IPS DF 4.7 (cell line): ENCODE measurements around the gene SLC25A21.
"Not testable (repeated sequence)": the region's sequence is repeated elsewhere in the genome, so short reads cannot be mapped to it uniquely, and the experiment has no call there.

ENCODE experiments used
- DNase-seq: peaks from one replicate; pipeline ENCODE4 v3.0.0-alpha.2; 2013; ENCODE audit warnings: low spot score; ENCODE audit errors: extremely low read depth

Gene SLC25A21

GRCh38 chr14:37186865-37187264 is 14.5 kb upstream of the SLC25A21 start:
- DNase-seq, result no peak

GRCh38 chr14:37185670-37186069 is 13.3 kb upstream of the SLC25A21 start:
- no peak for DNase-seq

- DNase-seq, result not testable (repeated sequence)
Observed at GRCh38 chr14:37184520-37184919, 12.1 kb upstream of the SLC25A21 start.

- DNase-seq, result no peak
Observed at GRCh38 chr14:37181441-37181840, 9.0 kb upstream of the SLC25A21 start.

- DNase-seq, result not testable (repeated sequence)
Observed at GRCh38 chr14:37180886-37181285, 8.5 kb upstream of the SLC25A21 start.

- no peak for DNase-seq
Observed at GRCh38 chr14:37179896-37180502, 7.6 kb upstream of the SLC25A21 start.

- no peak for DNase-seq
Observed at GRCh38 chr14:37172936-37173614, 669 bp upstream of the SLC25A21 start.

GRCh38 chr14:37171678-37172023 is 755 bp downstream of the SLC25A21 start:
- no peak for DNase-seq

GRCh38 chr14:37170993-37171392 is 1.4 kb downstream of the SLC25A21 start:
- no peak for DNase-seq

- no peak for DNase-seq
Observed at GRCh38 chr14:37170237-37170636, 2.2 kb downstream of the SLC25A21 start.

GRCh38 chr14:37168721-37169120 is 3.7 kb downstream of the SLC25A21 start:
- DNase-seq, result no peak

- DNase-seq, result no peak
Observed at GRCh38 chr14:37167151-37168047, 5.0 kb downstream of the SLC25A21 start.

- no peak for DNase-seq
Observed at GRCh38 chr14:37165794-37166193, 6.6 kb downstream of the SLC25A21 start.

- DNase-seq, result not testable (repeated sequence)
Observed at GRCh38 chr14:37162307-37162706, 10.1 kb downstream of the SLC25A21 start.

GRCh38 chr14:37157987-37158386 is 14.4 kb downstream of the SLC25A21 start:
- no peak for DNase-seq

- no peak for DNase-seq
Observed at GRCh38 chr14:37153483-37153882, 18.9 kb downstream of the SLC25A21 start.

- DNase-seq, result no peak
Observed at GRCh38 chr14:37153005-37153404, 19.4 kb downstream of the SLC25A21 start.

- no peak for DNase-seq
Observed at GRCh38 chr14:37150414-37150813, 22.0 kb downstream of the SLC25A21 start.

GRCh38 chr14:37147310-37147880 is 25.0 kb downstream of the SLC25A21 start:
- no peak for DNase-seq

- DNase-seq, result not testable (repeated sequence)
Observed at GRCh38 chr14:37146438-37146837, 26.0 kb downstream of the SLC25A21 start.

GRCh38 chr14:37145395-37145794 is 27.0 kb downstream of the SLC25A21 start:
- DNase-seq, result no peak
